ENCODE measurements around the gene SKOR1.

SKOR1 gene

GRCh38 chr15:67796196-67797127 is 28.8 kb upstream of the SKOR1 start:
- no peak for DNase-seq

- DNase-seq: no peak
These were observed 25.5 kb upstream of the SKOR1 start for GRCh38 chr15:67799801-67800205.

GRCh38 chr15:67801142-67801541 is 24.2 kb upstream of the SKOR1 start:
- no peak for DNase-seq

GRCh38 chr15:67801926-67802914 is 23.1 kb upstream of the SKOR1 start:
- no peak for DNase-seq

GRCh38 chr15:67803299-67803698 is 22.0 kb upstream of the SKOR1 start:
- DNase-seq: no peak

GRCh38 chr15:67803996-67804843 is 21.1 kb upstream of the SKOR1 start:
- DNase-seq: no peak

GRCh38 chr15:67805008-67805665 is 20.2 kb upstream of the SKOR1 start:
- no peak for DNase-seq

- no peak for DNase-seq
These were observed 19.4 kb upstream of the SKOR1 start for GRCh38 chr15:67805666-67806516.

- DNase-seq: no peak
These were observed 18.8 kb upstream of the SKOR1 start for GRCh38 chr15:67806536-67806935.

- no peak for DNase-seq
These were observed 18.2 kb upstream of the SKOR1 start for GRCh38 chr15:67807141-67807540.

- no peak for DNase-seq
These were observed 17.5 kb upstream of the SKOR1 start for GRCh38 chr15:67807836-67808235.

- no peak for DNase-seq
These were observed 16.5 kb upstream of the SKOR1 start for GRCh38 chr15:67808821-67809220.

- no peak for DNase-seq
These were observed 15.9 kb upstream of the SKOR1 start for GRCh38 chr15:67809441-67809840.

GRCh38 chr15:67809866-67810265 is 15.4 kb upstream of the SKOR1 start:
- no peak for DNase-seq

- DNase-seq: no peak
These were observed 13.1 kb upstream of the SKOR1 start for GRCh38 chr15:67812241-67812644.

- DNase-seq: no peak
These were observed 12.1 kb upstream of the SKOR1 start for GRCh38 chr15:67813104-67813634.

GRCh38 chr15:67815036-67815592 is 10.2 kb upstream of the SKOR1 start:
- no peak for DNase-seq

- DNase-seq: no peak
These were observed 8.6 kb upstream of the SKOR1 start for GRCh38 chr15:67816668-67817067.

- DNase-seq: no peak
These were observed 6.8 kb upstream of the SKOR1 start for GRCh38 chr15:67818464-67818863.

- no peak for DNase-seq
These were observed 5.7 kb upstream of the SKOR1 start for GRCh38 chr15:67819636-67820035.
